Activated CD8-positive, alpha-beta memory T cell treated with anti-CD3 and anti-CD28 coated beads, Interleukin-2, amount 50 U/mL, for 24 hours (primary cell): ENCODE data around the gene GPR179.
A peak's percentile ranks its signal among the peaks of the same experiment; 100 is the strongest.

Experiments used
- DNase-seq: peaks from one replicate; pipeline ENCODE4 v3.0.0-alpha.2; 2020; ENCODE audit errors: extremely low read depth

The GPR179 gene

GRCh38 chr17:38349097-38349730 is 5.5 kb upstream of the GPR179 start:
- peak; percentile 71 for DNase-seq

DNA sequence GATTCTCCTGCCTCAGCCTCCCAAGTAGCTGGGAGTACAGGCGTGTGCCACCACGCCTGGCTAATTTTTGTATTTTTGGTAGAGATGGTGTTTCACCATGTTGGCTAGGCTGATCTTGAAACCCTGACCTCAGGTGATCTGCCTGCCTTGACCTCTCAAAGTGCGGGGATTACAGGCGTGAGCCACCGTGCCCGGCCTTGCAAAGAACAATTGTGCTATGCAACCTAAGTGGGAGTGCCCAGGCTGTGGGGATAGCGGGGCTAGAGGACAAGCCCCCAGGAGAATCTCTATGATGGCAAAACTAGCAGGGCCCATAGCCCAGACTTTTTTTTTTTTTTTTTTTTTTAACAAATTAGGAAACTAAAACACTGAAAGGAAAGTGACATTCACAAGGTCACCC is 2.0 kb upstream of the GPR179 start:
- DNase-seq: no peak

GRCh38 chr17:38344420-38344745 is 627 bp upstream of the GPR179 start:
- no peak for DNase-seq

DNA sequence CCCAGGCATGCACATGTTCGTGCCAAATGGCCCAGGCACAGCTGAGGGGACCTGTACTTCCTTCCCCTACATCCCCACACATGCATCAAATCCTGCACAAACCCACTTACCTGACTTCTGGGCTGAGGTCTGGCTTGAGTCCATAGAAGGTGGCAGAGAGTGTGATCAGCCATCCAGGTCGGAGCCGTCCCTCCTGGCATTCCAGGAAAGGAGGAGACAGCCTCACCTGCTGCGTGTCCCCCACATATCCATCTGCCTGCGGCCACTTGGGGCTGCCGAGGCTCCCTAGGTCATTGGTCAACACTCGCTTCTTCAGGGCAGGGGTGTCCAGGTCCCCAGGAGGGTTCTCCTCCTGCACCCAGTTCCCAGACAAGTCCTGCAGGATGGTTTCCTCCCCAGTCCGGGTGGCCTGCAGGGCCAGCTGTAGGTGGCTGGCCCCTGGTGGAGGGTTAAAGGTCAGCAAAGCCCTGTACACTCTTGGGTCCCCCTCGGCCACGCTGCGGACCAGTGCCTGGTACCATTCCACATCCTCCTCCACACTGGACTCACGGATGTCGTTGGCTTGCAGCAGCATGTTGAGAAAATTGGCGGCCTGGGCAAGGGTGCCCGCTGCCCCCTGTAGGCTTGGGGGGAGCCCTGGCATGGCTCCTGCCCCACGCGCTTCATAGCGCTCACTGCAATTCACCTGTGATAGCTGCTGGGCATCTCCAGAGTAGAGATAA is 709 bp downstream of the GPR179 start:
- DNase-seq: no peak

- DNase-seq: no peak
Observed at GRCh38 chr17:38341035-38341721, 2.6 kb downstream of the GPR179 start.

DNA sequence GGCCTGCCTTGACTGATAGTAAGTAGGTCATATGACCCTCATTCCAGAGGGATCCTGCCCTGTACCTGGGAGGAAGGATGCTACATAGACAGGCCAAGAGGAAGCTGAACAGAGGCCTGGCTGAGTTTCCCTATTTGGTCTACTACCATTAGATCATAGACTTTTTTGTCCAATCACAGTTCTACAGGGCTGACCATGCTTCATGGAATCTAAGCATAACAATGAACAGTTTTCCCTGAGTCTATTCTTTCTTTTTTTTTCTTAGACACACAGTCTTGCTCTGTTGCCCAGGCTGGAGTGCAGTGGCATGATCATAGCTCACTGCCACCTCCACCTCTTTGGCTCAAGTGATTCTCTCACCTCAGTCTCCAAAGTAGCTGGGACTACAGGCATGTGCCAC is 3.9 kb downstream of the GPR179 start:
- no peak for DNase-seq

DNA sequence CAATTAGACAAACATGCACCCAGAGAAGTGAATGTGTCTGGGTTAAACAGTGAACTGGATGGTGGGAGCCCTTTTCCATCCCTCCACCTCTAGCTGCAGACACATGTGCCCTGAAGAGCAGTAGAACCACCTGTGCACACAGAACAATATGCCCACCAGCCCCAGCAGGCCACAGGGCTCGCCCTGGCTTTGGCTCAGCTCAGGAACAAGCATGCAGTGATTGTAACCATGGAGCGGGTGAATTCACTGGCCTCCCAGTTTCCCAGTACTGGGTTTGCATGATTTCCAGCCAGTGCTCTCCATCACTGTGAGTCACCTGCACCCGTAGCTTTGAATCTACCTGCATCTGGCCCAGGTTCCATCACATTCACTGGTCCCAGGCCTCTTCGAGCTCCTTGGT is 5.2 kb downstream of the GPR179 start:
- DNase-seq: no peak

- no peak for DNase-seq
Observed at GRCh38 chr17:38338053-38338452, 5.7 kb downstream of the GPR179 start.

- DNase-seq: no peak
Observed at GRCh38 chr17:38336838-38337237, 6.9 kb downstream of the GPR179 start.

- DNase-seq: no peak
Observed at GRCh38 chr17:38334480-38335364, 9.0 kb downstream of the GPR179 start.

DNA sequence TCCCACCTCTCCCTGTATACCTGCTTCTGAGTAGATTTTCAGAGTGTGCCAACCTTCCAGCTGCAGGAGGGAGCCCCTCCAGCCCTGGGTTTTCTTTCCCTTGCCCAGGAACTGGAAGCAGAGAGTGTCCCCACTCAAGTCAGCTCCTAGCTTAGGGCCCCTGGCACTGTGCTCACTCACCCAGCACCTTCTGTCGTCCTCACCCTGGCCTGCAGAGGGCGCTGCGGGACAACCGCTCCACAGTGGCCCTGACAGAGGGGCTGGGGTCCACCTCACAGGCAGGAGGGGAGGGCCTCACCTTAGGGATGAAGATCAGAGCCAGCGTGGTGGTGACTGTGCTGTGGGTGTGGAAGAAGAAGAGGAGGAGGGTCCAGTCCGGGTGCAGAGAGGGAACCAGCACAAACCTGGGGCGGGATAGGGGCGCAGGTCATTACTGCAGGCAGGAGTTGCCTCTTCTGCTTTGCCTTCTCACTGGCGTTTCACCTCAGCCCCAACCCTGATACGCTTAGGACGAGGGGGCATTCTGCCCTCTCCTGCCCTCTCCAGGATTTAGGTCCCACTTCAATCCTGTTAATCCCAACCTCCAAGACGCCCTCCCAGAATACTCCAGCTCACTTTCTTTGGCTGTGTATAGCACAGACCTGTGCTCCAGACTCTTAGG is 10.0 kb downstream of the GPR179 start:
- no peak for DNase-seq

GRCh38 chr17:38332735-38333134 is 11.0 kb downstream of the GPR179 start:
- DNase-seq: no peak

GRCh38 chr17:38330941-38331411 is 12.8 kb downstream of the GPR179 start:
- DNase-seq: no peak

DNA sequence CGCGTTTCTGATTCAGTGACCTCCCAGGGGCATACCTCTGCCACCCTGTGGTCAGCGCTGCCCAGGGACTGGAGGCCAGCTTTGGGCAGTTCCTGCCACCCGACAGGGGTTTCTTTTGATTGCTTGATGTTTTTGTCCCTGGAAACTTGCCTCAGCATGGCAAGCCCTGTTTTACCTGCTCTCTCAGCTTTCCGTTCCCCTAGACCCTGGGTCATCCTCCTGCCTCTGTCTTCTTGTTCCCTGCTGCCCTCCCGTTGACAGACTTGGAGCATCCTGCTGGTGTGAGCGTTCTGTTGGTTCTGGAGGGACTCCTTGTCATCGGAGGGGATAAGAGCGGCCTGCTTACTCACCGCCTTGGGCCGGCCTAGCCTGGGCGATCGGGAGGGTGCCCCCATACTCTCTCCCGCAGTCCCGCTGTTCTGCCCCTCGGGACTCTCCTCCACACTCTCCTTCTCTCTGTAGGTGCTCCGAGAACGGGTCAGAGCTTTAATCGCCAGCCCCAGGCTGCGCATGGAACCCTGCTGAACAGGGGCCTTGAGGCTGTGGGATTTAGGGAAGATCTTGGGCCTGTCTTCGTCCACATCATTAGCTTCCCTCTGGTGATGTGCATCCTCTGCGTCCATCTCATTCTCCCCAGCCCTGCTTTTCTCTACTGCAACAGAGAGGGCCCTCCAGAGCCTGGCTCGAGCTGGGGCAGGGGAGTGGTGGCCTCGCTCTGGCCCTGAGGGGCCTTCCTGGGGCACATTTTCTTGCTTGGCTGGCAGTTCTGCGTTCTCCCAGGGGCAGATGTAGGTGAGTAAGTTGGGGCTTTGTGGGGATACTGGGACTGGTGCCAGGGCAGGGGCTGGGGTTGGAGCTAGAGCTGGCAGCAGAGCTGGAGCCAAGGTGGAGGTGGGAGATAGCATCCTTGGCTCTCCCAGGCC is 13.7 kb downstream of the GPR179 start:
- no peak for DNase-seq

DNA sequence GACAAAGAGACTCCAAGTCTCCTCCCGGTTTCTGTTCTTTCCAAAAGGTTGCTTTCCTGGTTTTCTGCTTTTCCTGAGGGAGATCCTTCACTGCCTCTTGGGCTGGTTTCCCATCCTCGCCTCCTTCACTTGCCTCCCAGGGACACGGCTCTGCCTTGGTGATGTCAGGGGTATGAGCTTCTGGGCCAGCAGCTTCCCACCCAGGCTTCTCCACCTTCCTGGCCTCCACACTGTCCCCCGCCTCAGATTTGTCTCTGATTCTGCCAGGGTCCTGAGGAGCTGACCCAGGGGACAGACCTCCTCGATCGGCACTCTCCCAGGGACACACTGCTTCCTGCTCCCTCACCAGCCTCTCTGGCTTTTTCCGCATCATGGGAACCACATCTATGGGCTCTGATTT is 14.5 kb downstream of the GPR179 start:
- DNase-seq: no peak

DNA sequence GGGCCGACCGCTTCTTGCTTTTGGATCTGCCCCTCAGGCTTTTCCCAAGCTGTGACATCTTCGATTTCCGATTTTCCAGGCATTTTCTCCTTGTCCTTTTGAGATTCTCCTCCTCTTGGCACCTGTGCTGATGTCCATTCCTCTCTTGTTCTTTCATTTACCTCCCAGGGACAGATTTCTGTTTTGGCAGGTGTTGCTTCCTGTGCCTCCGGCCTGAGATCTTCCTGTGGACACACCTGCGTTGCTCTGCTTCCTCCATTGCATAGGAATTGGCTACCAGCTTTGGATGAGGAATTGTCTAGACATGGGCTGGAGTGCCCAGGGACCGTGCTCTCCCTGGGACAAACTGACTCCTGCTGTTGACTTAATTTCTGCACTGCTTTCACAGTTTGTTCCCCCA is 15.1 kb downstream of the GPR179 start:
- no peak for DNase-seq

DNA sequence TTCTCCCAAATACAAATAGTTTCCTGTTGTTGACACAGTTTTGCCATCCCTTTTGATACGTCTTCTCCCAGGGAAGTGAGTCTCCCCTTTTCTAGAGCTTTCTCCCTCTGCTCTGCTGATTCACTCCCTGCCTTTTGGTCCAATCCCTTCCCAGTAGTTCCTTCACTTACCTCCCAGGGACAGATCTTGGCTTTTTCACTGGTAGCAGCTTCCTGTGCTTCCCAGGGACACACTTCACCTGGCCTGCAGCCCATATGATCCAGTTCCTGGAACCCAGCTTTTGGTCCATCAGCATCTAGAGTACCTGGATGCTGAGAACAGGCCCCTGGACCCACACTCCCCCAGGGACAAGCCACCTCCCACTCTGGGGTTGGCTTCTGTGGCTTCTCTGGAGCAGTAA is 15.8 kb downstream of the GPR179 start:
- no peak for DNase-seq

DNA sequence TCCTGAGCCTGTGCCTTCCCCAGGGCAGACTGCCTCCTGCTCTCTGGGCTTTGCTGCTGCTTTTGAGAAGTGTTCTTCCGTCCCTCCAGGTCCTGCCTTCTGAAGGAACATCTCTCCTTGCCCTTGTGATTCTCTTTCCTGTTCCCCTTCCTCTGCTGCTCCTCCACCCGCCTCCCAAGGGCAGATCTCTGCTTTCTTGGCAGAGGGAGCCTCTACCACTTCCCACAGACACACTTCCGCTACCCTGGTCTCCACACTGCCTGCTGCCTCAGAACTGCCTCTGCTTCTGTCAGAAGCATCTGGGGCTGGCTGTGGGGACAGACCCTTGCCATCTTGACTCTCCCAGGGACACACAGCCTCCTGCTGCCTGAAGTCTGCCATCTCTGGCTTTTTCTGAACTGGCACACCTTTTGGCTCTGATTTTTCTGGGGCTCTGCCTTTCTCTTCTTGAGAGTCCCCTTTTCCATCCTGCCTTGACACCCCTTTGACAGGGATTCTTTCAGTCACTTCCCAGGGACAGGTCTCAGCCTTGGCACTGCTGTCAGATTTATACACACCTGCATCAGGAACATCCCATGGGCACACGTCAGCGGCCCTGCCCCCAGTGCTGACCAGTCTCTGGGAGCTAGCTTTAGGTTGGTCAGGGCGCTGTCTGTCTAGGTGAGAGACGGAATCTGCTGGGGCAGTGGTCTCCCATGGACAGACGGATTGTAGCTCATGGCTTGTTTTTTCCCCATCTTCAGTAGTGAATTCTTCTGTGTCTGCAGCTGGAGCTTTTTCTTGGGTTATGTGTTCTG is 16.6 kb downstream of the GPR179 start:
- no peak for DNase-seq

DNA sequence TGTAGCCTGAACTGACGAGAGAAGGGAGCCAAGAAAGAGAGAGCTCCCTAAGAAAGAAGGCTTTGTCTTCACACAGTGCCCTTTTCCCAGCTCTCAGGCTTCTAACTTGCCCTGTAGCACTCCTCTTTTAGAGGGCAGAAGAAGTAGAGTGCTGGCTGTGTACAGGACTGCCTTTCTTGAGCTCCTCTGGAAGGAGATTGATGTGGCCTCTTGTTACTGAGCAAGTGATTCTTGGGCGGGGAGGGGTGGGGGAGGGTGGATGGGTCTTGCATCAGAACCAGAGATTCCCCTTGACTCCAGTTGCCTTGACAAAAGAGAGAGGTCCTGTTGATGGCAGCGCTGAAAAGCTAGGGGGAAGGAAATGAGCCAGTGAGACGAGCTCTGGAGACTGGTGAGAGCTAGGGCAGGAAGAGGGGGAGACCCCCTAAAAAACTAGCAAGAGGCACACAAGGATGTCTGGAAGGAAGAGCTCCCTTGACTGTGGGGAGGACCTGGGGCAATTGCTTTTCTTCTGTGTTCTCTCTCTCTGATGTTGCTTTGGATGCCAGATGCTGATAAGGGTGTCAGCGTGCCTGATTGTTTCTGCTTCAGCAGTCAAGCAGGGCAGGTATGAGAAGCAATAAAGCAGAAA is 18.4 kb downstream of the GPR179 start:
- no peak for DNase-seq
